Neural crest cell (in vitro differentiated cells): ENCODE measurements around the gene CYSRT1. TPM values are rescaled to one million over a fixed set of nuclear protein-coding genes. Genes with fewer than 3 reads are reported as not detected.
"Not testable (repeated sequence)": the region's sequence is repeated elsewhere in the genome, so short reads cannot be mapped to it uniquely, and the experiment has no call there.

ENCODE experiments used
- DNase-seq: peaks from one replicate; pipeline ENCODE4 v3.0.0; 2021; ENCODE audit warnings: low read depth, mixed read lengths, low spot score
- H3K27ac Mint-ChIP-seq: one replicate; pipeline ENCODE4 v1.8.0; 2021; ENCODE audit warnings: mild to moderate bottlenecking, mixed read lengths; ENCODE audit not compliant: unreplicated experiment
- H3K27me3 Mint-ChIP-seq: 2 replicates; pipeline ENCODE4 v1.8.0; 2021; ENCODE audit warnings: low read depth, mild to moderate bottlenecking, mixed read lengths
- H3K36me3 Mint-ChIP-seq: 2 replicates; pipeline ENCODE4 v1.8.0; 2021; ENCODE audit warnings: low read depth, mild to moderate bottlenecking, mixed read lengths
- H3K4me1 Mint-ChIP-seq: 2 replicates; pipeline ENCODE4 v1.8.0; 2021; ENCODE audit warnings: mixed read lengths
- H3K4me3 Mint-ChIP-seq: one replicate; pipeline ENCODE4 v1.8.0; 2021; ENCODE audit warnings: mild to moderate bottlenecking, mixed read lengths
- H3K9me3 Mint-ChIP-seq: 2 replicates; pipeline ENCODE4 v1.8.0; 2021; ENCODE audit warnings: mixed read lengths
- CTCF ChIP-seq: fragments of 200-600 bp; sonication (generic); conservative IDR thresholded peaks from 2 replicates; pipeline ENCODE4 v1.5.0; 2021; ENCODE audit warnings: antibody characterized with exemption, mild to moderate bottlenecking
- total RNA-seq: library from RNA; stranded (reverse); gene quantifications from 2 replicates; pipeline ENCODE4 v1.2.1, GENCODE V29; 2021

The CYSRT1 gene
- total RNA-seq, 1 donor from 2014 or later, result 1.2 TPM

DNA sequence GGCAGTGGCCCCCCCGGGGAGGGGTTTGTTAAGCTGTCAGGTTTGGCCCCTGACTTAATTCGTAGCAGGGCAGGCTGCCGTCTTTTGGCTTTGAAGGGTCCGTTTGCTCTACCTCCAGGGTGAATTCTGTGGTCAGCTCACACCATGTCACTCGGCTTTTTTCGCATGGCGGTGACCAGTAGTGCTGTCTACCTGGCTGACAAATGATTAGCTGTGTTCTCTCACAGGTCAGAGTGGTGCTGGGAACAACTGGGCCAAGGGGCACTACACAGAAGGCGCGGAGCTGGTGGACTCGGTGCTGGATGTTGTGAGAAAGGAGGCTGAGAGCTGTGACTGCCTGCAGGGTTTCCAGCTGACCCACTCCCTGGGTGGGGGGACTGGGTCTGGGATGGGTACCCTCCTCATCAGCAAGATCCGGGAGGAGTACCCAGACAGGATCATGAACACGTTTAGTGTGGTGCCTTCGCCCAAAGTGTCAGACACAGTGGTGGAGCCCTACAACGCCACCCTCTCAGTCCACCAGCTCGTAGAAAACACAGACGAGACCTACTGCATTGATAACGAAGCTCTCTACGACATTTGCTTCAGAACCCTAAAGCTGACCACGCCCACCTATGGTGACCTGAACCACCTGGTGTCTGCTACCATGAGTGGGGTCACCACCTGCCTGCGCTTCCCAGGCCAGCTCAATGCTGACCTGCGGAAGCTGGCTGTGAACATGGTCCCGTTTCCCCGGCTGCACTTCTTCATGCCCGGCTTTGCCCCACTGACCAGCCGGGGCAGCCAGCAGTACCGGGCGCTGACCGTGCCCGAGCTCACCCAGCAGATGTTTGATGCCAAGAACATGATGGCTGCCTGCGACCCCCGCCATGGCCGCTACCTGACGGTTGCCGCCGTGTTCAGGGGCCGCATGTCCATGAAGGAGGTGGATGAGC is 17.6 kb downstream of the CYSRT1 start:
- Mint-ChIP-seq H3K27ac (peak overlapping the region; percentile 57), H3K27me3 (peaks cover 4% of the 10 kb centered on the region), H3K4me1 (peaks cover 24% of the 10 kb centered on the region), H3K9me3 (no peaks in the 10 kb centered on the region), H3K4me3 (peak overlapping the region; percentile 91), H3K36me3 (peaks cover 11% of the 10 kb centered on the region)
- DNase-seq, result no peak
- TF ChIP-seq CTCF, result no peak

GRCh38 chr9:137243266-137243625 is 18.3 kb downstream of the CYSRT1 start:
- not testable (repeated sequence) for H3K27ac Mint-ChIP-seq, H3K27me3 Mint-ChIP-seq, DNase-seq, H3K9me3 Mint-ChIP-seq
- Mint-ChIP-seq H3K36me3 (peaks cover 11% of the 10 kb centered on the region), H3K4me1 (peaks cover 24% of the 10 kb centered on the region), H3K4me3 (peak overlapping the region; percentile 91)

- Mint-ChIP-seq H3K9me3 (no peaks in the 10 kb centered on the region), H3K27ac (no peak overlapping the region), H3K27me3 (peaks cover 4% of the 10 kb centered on the region), H3K4me1 (peaks cover 22% of the 10 kb centered on the region), H3K4me3 (peak overlapping the region; percentile 91), H3K36me3 (peaks cover 11% of the 10 kb centered on the region)
- no peak for TF ChIP-seq CTCF
- no peak for DNase-seq
Observed at GRCh38 chr9:137243626-137244485, 18.9 kb downstream of the CYSRT1 start.

- Mint-ChIP-seq H3K4me1 (peaks cover 18% of the 10 kb centered on the region), H3K27me3 (peaks cover 4% of the 10 kb centered on the region), H3K4me3 (peak overlapping the region; percentile 91), H3K27ac (no peak overlapping the region), H3K9me3 (no peaks in the 10 kb centered on the region), H3K36me3 (peaks cover 11% of the 10 kb centered on the region)
- no peak for TF ChIP-seq CTCF
- DNase-seq, result no peak
Observed at GRCh38 chr9:137244486-137245449, 19.8 kb downstream of the CYSRT1 start.

GRCh38 chr9:137245450-137246421 is 20.8 kb downstream of the CYSRT1 start:
- no peak for TF ChIP-seq CTCF
- peak overlapping the region; percentile 91 for H3K4me3 Mint-ChIP-seq
- peaks cover 11% of the 10 kb centered on the region for H3K36me3 Mint-ChIP-seq
- H3K27me3 Mint-ChIP-seq, result peaks cover 4% of the 10 kb centered on the region
- H3K9me3 Mint-ChIP-seq, result no peaks in the 10 kb centered on the region
- no peak overlapping the region for H3K27ac Mint-ChIP-seq
- H3K4me1 Mint-ChIP-seq, result peaks cover 17% of the 10 kb centered on the region
- DNase-seq, result no peak
